HL-60 (cell line): Measurements from ENCODE around the gene NOX5.

ENCODE experiments used
- CTCF ChIP-seq: IDR thresholded peaks from one replicate; pipeline ENCODE4 v1.5.1; 2011; ENCODE audit warnings: low read length, control low read depth, inconsistent platforms; ENCODE audit not compliant: insufficient read depth
- SPI1 ChIP-seq: IDR thresholded peaks from 2 replicates; pipeline ENCODE4 v1.6.1; 2012; ENCODE audit warnings: low read depth, mild to moderate bottlenecking, borderline replicate concordance

- no peak for TF ChIP-seq CTCF
- TF ChIP-seq SPI1, result no peak
These were observed 23.0 kb downstream of the NOX5 start for GRCh38 chr15:69037482-69037881.
